ENCODE data around the gene IGSF9B. TPM values are rescaled to one million over a fixed set of nuclear protein-coding genes. Genes with fewer than 3 reads are reported as not detected.

IGSF9B gene
- total and polyA plus RNA-seq, 10 of the 15 experiments (the other 5 are each of a cell fraction or from before 2014, with no cell fraction given) = 0.03 to 3.7 (median 0.20) TPM; not detected in 2

DNA sequence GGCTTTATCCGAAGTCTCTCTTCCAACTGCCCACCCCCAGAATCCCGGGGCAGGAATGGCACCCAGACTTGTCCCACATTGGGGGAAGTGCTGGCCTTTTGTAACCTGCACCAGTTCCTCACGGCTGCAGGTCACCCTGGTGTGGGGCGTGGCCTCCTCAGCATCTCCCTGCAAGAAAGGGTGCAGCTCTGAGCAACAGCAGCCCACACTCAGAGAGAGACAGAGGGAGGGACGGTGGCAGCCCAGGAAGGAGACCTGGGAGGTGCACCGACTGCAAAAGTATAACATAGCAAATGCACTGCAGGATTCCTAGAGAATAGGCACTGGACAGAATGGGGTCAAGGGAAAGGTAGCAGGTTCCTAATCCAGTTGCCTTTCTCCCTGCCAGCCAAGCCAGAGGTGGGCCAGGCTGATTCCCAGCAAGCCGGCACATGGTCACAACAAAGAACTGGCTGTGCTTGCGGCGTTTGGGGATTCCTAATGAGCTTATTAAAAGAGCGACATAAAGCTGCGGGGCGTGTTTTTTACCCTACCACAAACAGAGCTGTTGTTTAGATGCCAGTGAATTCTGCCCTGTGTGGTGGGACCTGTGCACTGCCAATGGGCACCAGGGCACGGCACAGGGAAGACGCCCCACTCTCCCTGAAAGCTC, 18.2 kb upstream of the IGSF9B start:
- TF ChIP-seq, protein P1, sequence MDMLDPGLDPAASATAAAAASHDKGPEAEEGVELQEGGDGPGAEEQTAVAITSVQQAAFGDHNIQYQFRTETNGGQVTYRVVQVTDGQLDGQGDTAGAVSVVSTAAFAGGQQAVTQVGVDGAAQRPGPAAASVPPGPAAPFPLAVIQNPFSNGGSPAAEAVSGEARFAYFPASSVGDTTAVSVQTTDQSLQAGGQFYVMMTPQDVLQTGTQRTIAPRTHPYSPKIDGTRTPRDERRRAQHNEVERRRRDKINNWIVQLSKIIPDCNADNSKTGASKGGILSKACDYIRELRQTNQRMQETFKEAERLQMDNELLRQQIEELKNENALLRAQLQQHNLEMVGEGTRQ (IDR thresholded peaks at IDR 0.05; ENCODE audit: borderline replicate concordance, low read depth, low read length) = no peak
- POLR2A ChIA-PET = no interaction called here
- Histone ChIP-seq H3K27me3 (replicated peaks in 1 of 2; ENCODE audit: control insufficient read depth in 2 of 2, insufficient read depth in 2 of 2, low read length in 1 of 2) (no peaks in the 10 kb centered on the region; a peak in 2 of 4 replicates), H3K79me2 (ENCODE audit: control insufficient read depth, insufficient read depth, low read length) (no peaks in the 10 kb centered on the region), H3K9me3 (replicated peaks; ENCODE audit: control insufficient read depth, insufficient read depth, low read length) (no peaks in the 10 kb centered on the region), H3K4me1 (ENCODE audit: control insufficient read depth, insufficient read depth, low read length) (peaks cover 21% of the 10 kb centered on the region), H3K36me3 (ENCODE audit: control insufficient read depth in 2 of 2, insufficient read depth in 2 of 2, low read length in 1 of 2) (no peaks in the 10 kb centered on the region), H2AFZ (ENCODE audit: control insufficient read depth, low read depth, low read length) (no peak overlapping the region), H3K4me2 (ENCODE audit: control insufficient read depth, insufficient read depth) (no peak overlapping the region), H3K4me3 (no peak overlapping the region), H4K20me1 (ENCODE audit: control insufficient read depth, insufficient read depth) (no peaks in the 10 kb centered on the region), H3K9ac (ENCODE audit: control insufficient read depth, insufficient read depth, low read length) (no peak overlapping the region), H3K27ac (ENCODE audit: control insufficient read depth, insufficient read depth) (no peak overlapping the region)
- ATAC-seq (no peak), DNase-seq (ENCODE audit: low read depth, low spot score) (no peak), FAIRE-seq (no peak)
- in situ Hi-C loops (cut with MboI) (no loop called here), intact Hi-C loops (cut with micrococcal nuclease; ENCODE audit: unreplicated experiment) (no loop called here)
- SMC1A ChIA-PET (ENCODE audit: uncharacterized antibody, unreplicated experiment) = no interaction called here
- 65% methylated on average over 14 of the region's 14 CpGs for WGBS (ENCODE audit: insufficient coverage, insufficient replicate concordance, low lambda C conversion rate, missing lambda C conversion rate)
- RAD21 ChIA-PET (ENCODE audit: unreplicated experiment) = no interaction called here
- no TSS peak for BruUV-seq (replicated peaks)
- CTCF ChIA-PET = no interaction called here

GRCh38 chr11:133971881-133972280, 15.1 kb upstream of the IGSF9B start:
- H3K27ac ChIP-seq (ENCODE audit: control insufficient read depth, insufficient read depth) = no peak overlapping the region
- 33% methylated on average over 11 of the region's 11 CpGs for WGBS (ENCODE audit: insufficient coverage, insufficient replicate concordance, low lambda C conversion rate, missing lambda C conversion rate)
- no peaks in the 10 kb centered on the region for H3K9me3 ChIP-seq (replicated peaks; ENCODE audit: control insufficient read depth, insufficient read depth, low read length)
- H3K4me1 ChIP-seq (ENCODE audit: control insufficient read depth, insufficient read depth, low read length) = peaks cover 12% of the 10 kb centered on the region
- no peak overlapping the region for H3K9ac ChIP-seq (ENCODE audit: control insufficient read depth, insufficient read depth, low read length)
- TF ChIP-seq, protein P2, sequence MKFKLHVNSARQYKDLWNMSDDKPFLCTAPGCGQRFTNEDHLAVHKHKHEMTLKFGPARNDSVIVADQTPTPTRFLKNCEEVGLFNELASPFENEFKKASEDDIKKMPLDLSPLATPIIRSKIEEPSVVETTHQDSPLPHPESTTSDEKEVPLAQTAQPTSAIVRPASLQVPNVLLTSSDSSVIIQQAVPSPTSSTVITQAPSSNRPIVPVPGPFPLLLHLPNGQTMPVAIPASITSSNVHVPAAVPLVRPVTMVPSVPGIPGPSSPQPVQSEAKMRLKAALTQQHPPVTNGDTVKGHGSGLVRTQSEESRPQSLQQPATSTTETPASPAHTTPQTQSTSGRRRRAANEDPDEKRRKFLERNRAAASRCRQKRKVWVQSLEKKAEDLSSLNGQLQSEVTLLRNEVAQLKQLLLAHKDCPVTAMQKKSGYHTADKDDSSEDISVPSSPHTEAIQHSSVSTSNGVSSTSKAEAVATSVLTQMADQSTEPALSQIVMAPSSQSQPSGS (IDR thresholded peaks at IDR 0.05; ENCODE audit: low read length) = no peak
- TF ChIP-seq NBN (IDR thresholded peaks at IDR 0.05) (no peak), SMAD1 (IDR thresholded peaks at IDR 0.05; ENCODE audit: low read depth, partially characterized antibody) (no peak), CHD2 (IDR thresholded peaks at IDR 0.05; ENCODE audit: borderline replicate concordance, low read depth, low read length) (no peak), CBX5 (IDR thresholded peaks at IDR 0.05; ENCODE audit: low read depth) (no peak), FOXK2 (IDR thresholded peaks at IDR 0.05) (no peak), MEF2A (IDR thresholded peaks at IDR 0.05; ENCODE audit: insufficient read depth, low read depth, low read length) (no peak)
- FAIRE-seq (no peak), ATAC-seq (no peak), DNase-seq (ENCODE audit: low read depth, low spot score) (no peak)
- intact Hi-C loops (cut with micrococcal nuclease; ENCODE audit: unreplicated experiment) (no loop called here), in situ Hi-C loops (cut with MboI) (no loop called here)
- CTCF ChIA-PET = no interaction called here
- H3K79me2 ChIP-seq (ENCODE audit: control insufficient read depth, insufficient read depth, low read length) = no peaks in the 10 kb centered on the region
- POLR2A ChIA-PET = no interaction called here
- peaks cover 0 to 3% of the 10 kb centered on the region in 2 experiments; a peak in 2 of 4 replicates for H3K27me3 ChIP-seq (replicated peaks in 1 of 2; ENCODE audit: control insufficient read depth in 2 of 2, insufficient read depth in 2 of 2, low read length in 1 of 2)
- H2AFZ ChIP-seq (ENCODE audit: control insufficient read depth, low read depth, low read length) = no peak overlapping the region
- BruUV-seq (replicated peaks) = no TSS peak
- H3K4me3 ChIP-seq = no peak overlapping the region
- H3K4me2 ChIP-seq (ENCODE audit: control insufficient read depth, insufficient read depth) = no peak overlapping the region
- RAD21 ChIA-PET (ENCODE audit: unreplicated experiment) = no interaction called here
- no peaks in the 10 kb centered on the region for H4K20me1 ChIP-seq (ENCODE audit: control insufficient read depth, insufficient read depth)
- H3K36me3 ChIP-seq (ENCODE audit: control insufficient read depth in 2 of 2, insufficient read depth in 2 of 2, low read length in 1 of 2) = no peaks in the 10 kb centered on the region
- SMC1A ChIA-PET (ENCODE audit: uncharacterized antibody, unreplicated experiment) = no interaction called here
